IPS-18a (cell line): ENCODE measurements around the gene FBL.
A peak's percentile ranks its signal among the peaks of the same experiment; 100 is the strongest.

Source experiments
- H3K27ac ChIP-seq: one replicate; pipeline ENCODE4 v1.5.1; 2013; ENCODE audit warnings: low read length
- H3K27me3 ChIP-seq: one replicate; pipeline ENCODE4 v1.6.1; 2013; ENCODE audit warnings: mild to moderate bottlenecking, low read length; ENCODE audit not compliant: control insufficient read depth, insufficient read depth
- H3K36me3 ChIP-seq: one replicate; pipeline ENCODE4 v1.6.1; 2013; ENCODE audit warnings: low read depth, low read length; ENCODE audit not compliant: control insufficient read depth
- H3K4me1 ChIP-seq: one replicate; pipeline ENCODE4 v1.6.1; 2013; ENCODE audit warnings: low read depth, low read length; ENCODE audit not compliant: control insufficient read depth
- H3K4me3 ChIP-seq: one replicate; pipeline ENCODE4 v1.5.1; 2013; ENCODE audit warnings: low read length
- H3K9ac ChIP-seq: one replicate; pipeline ENCODE4 v1.6.1; 2013; ENCODE audit warnings: mild to moderate bottlenecking, low read length, moderate library complexity
- H3K9me3 ChIP-seq: one replicate; pipeline ENCODE4 v1.6.1; 2013; ENCODE audit warnings: low read depth, low read length; ENCODE audit not compliant: control insufficient read depth

FBL gene

GRCh38 chr19:39850892-39851291, 4.7 kb upstream of the FBL start:
- H3K4me3 ChIP-seq: no peak overlapping the region
- H3K4me1 ChIP-seq: peaks cover 10% of the 10 kb centered on the region

GRCh38 chr19:39848392-39848791, 2.2 kb upstream of the FBL start:
- Histone ChIP-seq H3K9ac (no peak overlapping the region), H3K27ac (no peak overlapping the region), H3K4me3 (no peak overlapping the region), H3K27me3 (no peaks in the 10 kb centered on the region), H3K4me1 (peaks cover 20% of the 10 kb centered on the region), H3K36me3 (no peaks in the 10 kb centered on the region), H3K9me3 (no peaks in the 10 kb centered on the region)

More at GRCh38 chr19:39850892-39851291, 4.7 kb upstream of the FBL start:
- Histone ChIP-seq H3K9me3 (no peaks in the 10 kb centered on the region), H3K9ac (no peak overlapping the region), H3K27ac (no peak overlapping the region), H3K27me3 (no peaks in the 10 kb centered on the region), H3K36me3 (no peaks in the 10 kb centered on the region)

DNA sequence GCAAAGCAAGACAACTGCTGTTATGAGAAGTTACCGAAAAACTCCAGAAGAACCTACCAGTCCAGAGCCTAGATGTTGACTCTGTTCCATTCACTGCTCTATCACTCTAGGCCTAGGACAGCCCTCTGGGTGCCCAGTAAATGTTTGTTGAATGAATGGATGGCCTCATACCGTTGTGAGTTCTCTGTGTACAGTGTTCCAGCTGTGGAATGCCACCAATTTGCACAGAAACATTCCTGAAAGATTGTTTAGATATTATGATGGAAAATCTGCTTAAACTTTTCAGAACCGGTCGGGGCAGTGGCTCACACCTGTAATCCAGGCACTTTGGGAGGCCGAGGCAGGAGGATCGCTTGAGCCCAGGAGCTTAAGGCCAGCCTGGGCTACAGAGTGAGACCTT, 1.3 kb upstream of the FBL start:
- H3K9ac ChIP-seq: no peak overlapping the region
- no peak overlapping the region for H3K27ac ChIP-seq
- H3K9me3 ChIP-seq: no peaks in the 10 kb centered on the region
- peaks cover 25% of the 10 kb centered on the region for H3K4me1 ChIP-seq
- no peaks in the 10 kb centered on the region for H3K36me3 ChIP-seq
- H3K4me3 ChIP-seq: no peak overlapping the region
- H3K27me3 ChIP-seq: no peaks in the 10 kb centered on the region

GRCh38 chr19:39846678-39847486, 703 bp upstream of the FBL start:
- H3K36me3 ChIP-seq: no peaks in the 10 kb centered on the region
- H3K4me1 ChIP-seq: peaks cover 27% of the 10 kb centered on the region
- peak overlapping the region; percentile 72 for H3K27ac ChIP-seq
- H3K4me3 ChIP-seq: peak overlapping the region; percentile 96
- peak overlapping the region; percentile 90 for H3K9ac ChIP-seq
- no peaks in the 10 kb centered on the region for H3K9me3 ChIP-seq
- no peaks in the 10 kb centered on the region for H3K27me3 ChIP-seq

DNA sequence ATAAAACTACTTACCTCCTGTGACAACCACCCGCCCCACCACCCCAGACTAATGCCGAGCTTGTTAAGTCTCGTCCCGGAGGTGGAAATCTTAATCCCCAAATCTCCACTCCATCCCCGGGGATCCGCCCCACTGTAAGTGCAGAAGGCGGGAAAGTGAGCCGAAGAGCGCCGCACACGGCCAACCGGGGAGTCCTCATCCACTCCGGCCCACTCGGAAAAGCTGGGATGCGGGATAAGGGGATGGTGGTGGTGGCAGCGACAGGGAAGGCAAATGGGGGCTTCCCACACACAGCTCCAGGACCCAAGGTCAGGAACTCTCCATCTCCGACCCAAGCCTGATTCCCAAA, 621 bp downstream of the FBL start:
- H3K27ac ChIP-seq: peak overlapping the region; percentile 72
- peak overlapping the region; percentile 90 for H3K9ac ChIP-seq
- H3K36me3 ChIP-seq: peaks cover 2% of the 10 kb centered on the region
- H3K27me3 ChIP-seq: no peaks in the 10 kb centered on the region
- no peaks in the 10 kb centered on the region for H3K9me3 ChIP-seq
- H3K4me1 ChIP-seq: peaks cover 27% of the 10 kb centered on the region
- peak overlapping the region; percentile 96 for H3K4me3 ChIP-seq

- Histone ChIP-seq H3K27ac (no peak overlapping the region), H3K4me3 (peak overlapping the region; percentile 96), H3K4me1 (peaks cover 27% of the 10 kb centered on the region), H3K36me3 (peaks cover 3% of the 10 kb centered on the region), H3K27me3 (no peaks in the 10 kb centered on the region), H3K9ac (peak overlapping the region; percentile 90), H3K9me3 (no peaks in the 10 kb centered on the region)
Measured at GRCh38 chr19:39845172-39845571, 1.0 kb downstream of the FBL start.

DNA sequence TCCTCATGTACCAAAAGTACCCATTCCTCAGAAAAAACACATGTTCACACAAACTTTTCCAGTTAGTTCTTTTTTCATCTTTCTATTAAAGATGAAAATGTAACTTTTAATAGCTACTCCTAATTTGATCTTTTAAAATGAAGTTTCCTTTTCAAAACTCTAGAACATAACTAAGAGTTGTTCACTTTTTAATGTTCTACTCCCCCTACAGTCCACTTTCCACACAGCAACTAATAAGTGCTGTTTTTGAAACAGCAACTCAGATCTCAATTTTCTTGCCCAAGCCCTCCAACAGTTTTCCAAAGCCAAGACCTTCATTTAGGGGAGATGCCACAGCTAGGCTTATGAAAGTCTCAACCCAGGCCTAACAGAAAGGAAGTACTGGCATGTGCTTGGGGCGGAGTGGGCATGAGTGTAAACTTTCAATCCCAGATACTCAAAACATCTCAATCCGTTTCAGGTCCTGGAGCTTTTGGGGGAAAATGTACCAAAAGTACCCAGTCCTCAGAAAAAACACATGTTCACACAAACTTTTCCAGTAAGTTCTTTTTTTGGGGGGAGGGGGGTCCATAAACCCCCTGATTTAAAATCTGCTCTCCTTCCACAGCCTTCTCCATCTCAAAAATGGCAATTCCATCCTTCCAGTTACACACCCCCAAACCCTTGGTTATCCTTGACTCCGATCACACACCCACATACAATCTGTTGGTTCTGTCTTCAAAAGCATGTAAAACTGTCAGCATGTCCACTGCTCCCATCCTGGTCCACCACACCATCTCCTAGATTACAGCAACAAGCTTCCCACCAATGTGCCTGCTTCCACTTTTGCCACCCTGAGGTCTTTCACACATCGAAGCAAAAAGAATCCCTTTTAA, 2.0 kb downstream of the FBL start:
- Histone ChIP-seq H3K9ac (peak overlapping the region; percentile 90), H3K4me1 (peaks cover 27% of the 10 kb centered on the region), H3K4me3 (peak overlapping the region; percentile 96), H3K27ac (no peak overlapping the region), H3K9me3 (no peaks in the 10 kb centered on the region), H3K36me3 (peaks cover 13% of the 10 kb centered on the region), H3K27me3 (no peaks in the 10 kb centered on the region)

DNA sequence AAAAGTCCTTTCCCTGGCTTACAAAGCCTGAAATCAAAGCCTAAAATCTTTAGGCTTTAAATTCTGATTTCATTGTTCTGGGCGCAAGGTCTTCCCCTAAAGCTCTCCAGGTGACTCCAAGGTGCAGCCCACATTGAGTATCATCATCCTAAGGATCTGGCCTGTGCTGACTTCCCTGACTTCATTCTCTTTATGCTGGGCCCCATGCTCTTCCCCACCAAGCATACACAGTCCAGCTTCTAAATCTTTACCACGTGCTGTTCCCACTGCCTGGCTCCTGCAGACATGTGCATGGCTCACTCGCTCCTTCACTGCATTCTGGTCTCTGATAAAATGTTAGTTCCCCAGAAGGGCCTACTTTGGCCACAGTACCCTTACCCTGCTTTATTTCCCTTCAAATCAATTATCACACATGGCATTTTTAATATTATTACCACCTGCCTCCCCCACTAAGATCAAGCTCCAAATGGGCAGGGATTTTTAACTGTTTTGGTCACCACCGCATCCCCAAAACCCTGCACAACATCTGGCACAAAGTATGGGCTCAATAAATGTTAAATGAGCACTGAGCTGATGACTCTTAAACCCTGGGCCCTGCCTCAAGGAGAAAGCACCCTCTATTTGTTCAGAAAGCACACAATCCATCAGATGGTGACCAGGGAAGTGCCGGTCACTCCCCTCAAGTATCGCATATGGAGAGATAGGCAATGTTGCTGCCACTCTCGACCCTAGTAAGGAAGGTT, 3.3 kb downstream of the FBL start:
- Histone ChIP-seq H3K9me3 (no peaks in the 10 kb centered on the region), H3K9ac (no peak overlapping the region), H3K27ac (no peak overlapping the region), H3K4me3 (no peak overlapping the region), H3K36me3 (peaks cover 25% of the 10 kb centered on the region), H3K4me1 (peaks cover 27% of the 10 kb centered on the region), H3K27me3 (no peaks in the 10 kb centered on the region)

- Histone ChIP-seq H3K4me1 (peaks cover 16% of the 10 kb centered on the region), H3K27ac (no peak overlapping the region), H3K4me3 (no peak overlapping the region), H3K9ac (no peak overlapping the region), H3K9me3 (no peaks in the 10 kb centered on the region), H3K27me3 (no peaks in the 10 kb centered on the region), H3K36me3 (peaks cover 43% of the 10 kb centered on the region)
Measured at GRCh38 chr19:39841041-39841440, 5.1 kb downstream of the FBL start.

DNA sequence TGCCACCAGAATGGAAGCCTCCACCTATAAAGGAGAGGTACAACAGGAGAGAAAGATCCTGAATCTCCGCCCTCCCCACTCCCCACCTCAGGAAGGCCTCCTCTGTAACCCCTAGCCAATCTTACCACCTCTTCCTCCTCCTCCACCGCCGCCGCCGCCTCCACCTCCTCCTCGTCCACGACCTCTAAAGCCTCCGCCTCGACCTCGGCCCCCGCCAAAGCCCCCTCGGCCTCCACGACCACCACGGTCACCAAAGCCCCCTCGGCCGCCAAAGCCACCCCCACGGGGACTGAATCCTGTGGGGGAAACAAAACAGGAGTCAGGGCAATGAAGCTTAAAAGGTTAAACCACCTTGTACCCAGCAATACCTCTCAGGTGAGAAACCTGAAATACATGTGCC, 5.7 kb downstream of the FBL start:
- no peaks in the 10 kb centered on the region for H3K27me3 ChIP-seq
- H3K27ac ChIP-seq: no peak overlapping the region
- no peaks in the 10 kb centered on the region for H3K9me3 ChIP-seq
- peaks cover 49% of the 10 kb centered on the region for H3K36me3 ChIP-seq
- peaks cover 16% of the 10 kb centered on the region for H3K4me1 ChIP-seq
- no peak overlapping the region for H3K4me3 ChIP-seq
- H3K9ac ChIP-seq: no peak overlapping the region

GRCh38 chr19:39839678-39840327, 6.4 kb downstream of the FBL start:
- Histone ChIP-seq H3K27ac (no peak overlapping the region), H3K9ac (no peak overlapping the region), H3K9me3 (no peaks in the 10 kb centered on the region), H3K27me3 (no peaks in the 10 kb centered on the region), H3K4me3 (no peak overlapping the region), H3K4me1 (peaks cover 11% of the 10 kb centered on the region), H3K36me3 (peaks cover 52% of the 10 kb centered on the region)
